Effector CD4-positive, alpha-beta T cell (primary cell): Measurements from ENCODE around the gene CCL27. TPM values are rescaled to one million over a fixed set of nuclear protein-coding genes. Genes with fewer than 3 reads are reported as not detected.

ENCODE experiments used
- DNase-seq: peaks from one replicate; pipeline ENCODE4 v3.0.0-alpha.2; 2020
- total RNA-seq: gene quantifications from one replicate; lab custom pipeline; 2026; lab: John Stamatoyannopoulos, UW

CCL27 gene, protein sequence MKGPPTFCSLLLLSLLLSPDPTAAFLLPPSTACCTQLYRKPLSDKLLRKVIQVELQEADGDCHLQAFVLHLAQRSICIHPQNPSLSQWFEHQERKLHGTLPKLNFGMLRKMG
- total RNA-seq, result not detected

GRCh38 chr9:34662526-34663302 lies at the start of gene CCL27:
CCL27 (minus strand) TSS chr9:34662657; CDS start chr9:34662633, 24 bp downstream.
- DNase-seq, result no peak

DNA sequence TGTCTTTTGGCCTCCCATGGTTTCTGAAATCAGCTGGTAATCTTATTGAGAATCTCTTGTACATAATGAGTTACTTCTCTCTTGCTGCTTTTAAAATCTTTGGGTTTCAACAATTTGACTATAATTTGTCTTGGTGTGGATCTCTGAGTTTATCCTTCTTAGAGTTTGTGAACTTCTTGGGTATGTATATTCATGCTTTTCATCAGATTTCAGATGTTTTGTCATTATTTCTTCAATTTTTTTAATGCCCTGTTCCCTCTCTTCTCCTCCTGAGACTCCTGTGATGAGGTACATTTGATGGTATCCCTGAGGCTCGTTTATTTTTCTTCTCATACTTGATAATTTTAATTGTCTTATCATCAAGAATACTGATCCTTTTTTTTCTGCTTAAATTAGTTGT lies 49.7 kb upstream of the CCL27 start:
- no peak for DNase-seq

DNA sequence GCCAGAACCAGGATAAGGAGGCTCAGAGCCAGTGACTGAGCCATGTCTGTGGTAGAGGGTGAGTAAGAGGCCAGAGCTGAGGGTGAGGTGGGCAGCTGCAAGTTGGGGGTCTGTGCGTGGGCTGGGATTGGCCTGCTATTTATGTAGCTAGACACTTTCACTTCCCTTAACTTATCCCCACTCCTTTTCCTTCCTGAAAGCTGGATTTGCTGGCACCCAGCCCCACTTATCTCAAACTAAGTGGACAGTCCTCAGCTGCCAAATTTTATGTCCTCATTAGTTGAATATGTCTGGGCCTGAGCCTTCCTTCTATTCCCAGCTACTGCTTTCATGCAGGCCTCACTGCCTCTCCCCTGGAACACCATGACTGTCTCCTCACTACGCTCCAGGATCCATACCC lies 47.6 kb upstream of the CCL27 start, which contains the start of gene CCL21:
Gene CCL21 (minus strand): TSS at position 114 of the 400 bp plus-strand sequence. CDS start 70 bp downstream, at position 44.
- DNase-seq, result no peak

GRCh38 chr9:34709196-34709978 lies 46.9 kb upstream of the CCL27 start:
- DNase-seq, result no peak

- DNase-seq, result no peak
These were observed 44.7 kb upstream of the CCL27 start for GRCh38 chr9:34707130-34707529.

DNA sequence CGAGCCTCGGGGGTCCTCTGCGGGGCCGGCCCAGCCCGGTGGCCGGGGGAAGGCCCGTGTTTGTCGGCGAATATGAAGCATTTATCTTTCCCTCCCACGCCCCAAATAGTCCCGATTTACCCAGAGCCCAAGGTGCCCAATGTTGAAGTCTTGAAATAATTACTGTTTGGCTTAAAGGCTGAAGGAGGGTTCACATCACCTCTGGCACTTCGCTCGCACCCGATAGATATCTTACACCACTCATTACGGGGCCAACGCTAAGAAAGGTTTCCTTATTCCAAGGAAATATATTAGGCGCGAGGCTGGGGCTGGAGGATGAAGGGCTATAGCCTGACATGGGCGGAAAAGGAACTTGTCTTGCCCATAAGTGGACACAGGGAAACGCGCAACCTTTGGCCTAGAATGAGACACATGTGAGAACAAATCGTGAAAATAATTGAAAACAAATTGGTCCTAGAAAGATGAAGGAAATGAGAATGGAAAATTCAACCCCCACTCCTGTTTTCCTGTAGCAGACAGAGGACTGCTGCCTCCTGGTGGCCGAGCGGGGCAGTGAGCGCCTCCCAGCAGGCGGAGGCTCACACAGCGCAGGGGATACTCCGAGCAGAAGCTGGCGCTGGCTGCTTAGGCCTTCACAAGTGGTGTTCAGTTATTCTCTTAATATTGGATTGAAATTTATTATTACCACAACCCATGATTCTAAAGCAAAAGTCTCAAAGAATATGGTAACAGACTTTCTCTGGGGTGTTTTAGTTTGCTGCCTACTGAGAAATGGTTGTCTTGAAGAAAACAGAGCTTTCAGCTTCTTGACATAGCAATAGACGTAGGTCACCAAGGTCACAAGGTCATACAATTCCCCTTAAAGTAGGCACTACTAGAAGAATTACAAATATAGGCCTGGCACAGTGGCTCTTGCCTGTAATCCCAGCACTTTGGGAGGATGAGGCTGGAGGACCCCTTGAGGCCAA lies 39.6 kb upstream of the CCL27 start:
- peak; percentile 74 for DNase-seq

- DNase-seq, result peak; percentile 60
These were observed 38.7 kb upstream of the CCL27 start for GRCh38 chr9:34701023-34701768.

DNA sequence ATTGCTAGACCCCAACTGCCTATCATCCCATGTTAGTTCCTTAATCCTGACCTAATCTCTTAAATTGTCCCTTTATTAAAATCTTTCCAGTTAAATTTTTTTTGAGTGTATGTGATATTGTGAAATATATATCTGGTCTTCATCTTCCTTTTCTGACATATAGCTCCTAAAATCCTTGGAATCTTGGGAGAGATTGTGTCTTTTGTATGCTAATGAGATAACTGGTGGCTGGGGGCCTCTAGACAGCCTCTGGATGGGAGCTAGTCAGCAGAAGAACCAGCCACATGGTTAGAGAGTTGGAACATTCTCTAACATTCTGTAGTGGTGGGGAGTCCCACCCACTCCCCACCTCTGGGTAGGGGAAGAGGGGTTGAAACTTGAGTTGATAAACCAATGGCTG lies 32.4 kb upstream of the CCL27 start:
- no peak for DNase-seq

DNA sequence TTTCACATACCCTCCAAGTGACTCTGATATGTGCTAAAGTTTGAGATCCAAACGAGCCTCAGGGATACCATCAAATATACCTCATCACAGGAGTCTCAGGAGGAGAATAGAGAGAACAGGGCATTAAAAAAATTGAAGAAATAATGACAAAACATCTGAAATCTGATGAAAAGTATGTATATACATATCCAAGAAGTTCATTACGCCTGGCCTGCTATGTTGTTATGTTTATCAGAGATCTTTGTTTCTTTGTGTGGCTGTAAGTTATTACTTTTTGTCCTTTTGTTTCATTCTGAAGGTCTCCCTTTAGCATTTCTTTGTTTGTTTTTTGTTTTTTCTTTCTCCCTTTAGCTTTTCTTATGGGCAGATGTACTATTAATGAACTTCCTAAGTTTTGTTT lies 31.1 kb upstream of the CCL27 start:
- no peak for DNase-seq

- no peak for DNase-seq
These were observed 29.5 kb upstream of the CCL27 start for GRCh38 chr9:34691936-34692315.

- no peak for DNase-seq
These were observed 28.8 kb upstream of the CCL27 start, which contains the start of gene CCL19 for GRCh38 chr9:34690983-34691935. CCL19 (minus strand) TSS chr9:34691276; CDS start chr9:34691139, 137 bp downstream.

GRCh38 chr9:34689512-34689911 lies 27.1 kb upstream of the CCL27 start:
- no peak for DNase-seq

GRCh38 chr9:34689116-34689470 lies 26.6 kb upstream of the CCL27 start:
- no peak for DNase-seq

- no peak for DNase-seq
These were observed 26.1 kb upstream of the CCL27 start for GRCh38 chr9:34688329-34689115.

DNA sequence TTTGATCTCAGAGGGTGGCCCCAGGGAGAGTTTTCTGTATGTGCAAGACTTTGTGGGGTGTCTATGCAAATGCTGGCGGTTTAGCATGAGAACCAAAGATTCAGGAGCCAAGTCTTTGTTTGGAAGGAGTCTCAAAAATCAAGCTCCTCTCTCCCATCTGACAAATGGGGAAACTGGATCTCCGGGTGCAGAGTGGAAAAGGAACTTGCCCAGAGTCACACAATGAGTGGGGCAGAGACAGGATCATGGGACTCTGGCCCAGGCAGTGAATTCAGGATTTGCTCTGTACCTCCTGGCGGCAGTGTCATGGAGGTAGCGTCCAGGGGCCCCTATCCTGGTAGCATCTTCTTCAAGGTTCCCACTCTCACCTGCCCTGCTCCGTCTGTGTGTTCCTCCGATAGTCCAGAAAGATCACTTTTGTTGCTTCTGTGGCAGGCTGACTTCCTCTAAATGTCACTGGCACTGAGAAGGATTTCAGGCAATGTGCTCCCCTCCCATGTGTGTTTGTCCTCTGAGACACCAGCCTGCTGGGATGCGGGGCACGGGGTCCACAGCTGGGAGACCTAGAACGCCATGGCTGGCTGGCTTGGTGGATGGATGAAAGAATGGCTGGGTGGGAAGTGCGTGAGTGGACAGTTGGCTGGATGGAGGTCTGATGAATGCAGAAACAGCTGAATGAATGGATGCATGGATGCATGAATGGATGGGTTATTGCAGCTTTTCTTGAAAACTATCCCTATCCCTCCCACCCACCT lies 25.0 kb upstream of the CCL27 start:
- DNase-seq, result no peak

GRCh38 chr9:34686732-34687131 lies 24.3 kb upstream of the CCL27 start:
- no peak for DNase-seq

GRCh38 chr9:34686231-34686630 lies 23.8 kb upstream of the CCL27 start:
- DNase-seq, result no peak

DNA sequence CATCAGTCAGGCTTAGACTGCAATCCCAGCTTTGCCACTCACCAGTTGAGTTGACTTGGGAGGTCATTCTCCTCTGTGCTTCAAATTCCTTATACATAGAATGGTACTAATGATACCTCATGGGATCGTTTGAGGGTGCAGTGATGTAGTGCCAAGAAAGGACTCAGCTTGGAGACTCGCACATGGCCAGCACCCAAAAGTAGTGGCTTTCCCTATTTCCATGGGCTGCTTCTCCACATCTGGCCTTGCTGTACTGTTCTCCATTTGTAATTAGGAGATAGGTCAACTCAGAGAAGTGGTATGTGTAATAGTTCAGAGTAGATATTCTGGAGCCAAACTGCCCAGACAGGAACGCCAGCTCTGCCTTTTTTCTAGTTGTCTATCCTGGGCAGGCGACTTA lies 23.1 kb upstream of the CCL27 start:
- DNase-seq, result no peak

DNA sequence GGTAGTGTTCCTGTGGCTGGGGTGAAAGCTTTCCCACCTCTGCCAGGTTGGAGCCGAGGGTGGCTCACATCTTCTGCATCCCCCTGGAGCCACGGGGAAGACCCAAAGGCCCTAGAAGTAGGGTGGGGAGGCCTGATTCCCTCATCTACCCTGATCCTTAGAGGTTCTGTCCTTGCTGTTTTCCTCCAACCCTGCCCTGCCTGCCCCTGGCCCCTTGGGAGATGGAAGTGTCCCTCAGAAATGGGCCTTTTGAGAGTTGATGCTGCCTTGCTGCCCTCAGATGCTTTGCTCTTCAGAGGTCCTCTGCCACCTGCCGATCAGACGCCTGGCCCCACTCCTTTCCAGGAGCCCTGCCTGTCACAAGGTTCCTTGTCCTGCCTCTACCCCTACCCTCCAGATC lies 22.4 kb upstream of the CCL27 start:
- no peak for DNase-seq
